Prostate gland (tissue), 2 donors: ENCODE measurements around the gene TMTC3. TPM values are rescaled to one million over a fixed set of nuclear protein-coding genes. Genes with fewer than 3 reads are reported as not detected.

ENCODE experiments used
- DNase-seq: peaks from one replicate; pipeline ENCODE4 v3.0.0-alpha.2; 2019; ENCODE audit warnings: low spot score
- H3K27ac ChIP-seq, 2 donors: fragments of 200-600 bp; sonication (generic); 2 replicates each; pipeline ENCODE4 v1.5.1; 2017 to 2019
- H3K27me3 ChIP-seq: fragments of 200-600 bp; sonication (generic); replicated peaks from 2 replicates; pipeline ENCODE4 v1.5.1; 2019; ENCODE audit not compliant: insufficient read depth
- H3K36me3 ChIP-seq, 2 donors: fragments of 200-600 bp; sonication (generic); 1 replicate in 1 of 2; 2 replicates in 1 of 2; pipeline versions ENCODE4 v1.5.1 to v1.8.1; 2017 to 2019
- H3K4me1 ChIP-seq: fragments of 200-600 bp; sonication (generic); replicated peaks from 2 replicates; pipeline ENCODE4 v1.5.1; 2019
- H3K4me3 ChIP-seq, 2 donors: fragments of 200-600 bp; sonication (generic); 2 replicates each; pipeline ENCODE4 v1.5.1; 2017 to 2019
- H3K9me3 ChIP-seq: fragments of 200-600 bp; sonication (generic); 2 replicates; pipeline ENCODE4 v1.5.1; 2017
- POLR2A ChIP-seq: fragments of 450-650 bp; IDR thresholded peaks from one replicate; pipeline ENCODE4 v1.6.1; 2016; ENCODE audit warnings: antibody characterized with exemption, mild to moderate bottlenecking
- POLR2AphosphoS5 ChIP-seq: sonication (generic); formaldehyde crosslinking; IDR thresholded peaks from one replicate; pipeline ENCODE4 v1.6.1; 2017; ENCODE audit warnings: antibody characterized with exemption
- WGBS: methylation state at CpG from one replicate; pipeline ENCODE4 v1.1.5; 2018; 5-methylcytosine and 5-hydroxymethylcytosine counted together
- intact Hi-C: fragments of 100-400 bp; cut with DNase I; formaldehyde crosslinking; loops from one replicate; pipeline ENCODE4 v1.14.2; 2022
- total RNA-seq, 2 donors: library from RNA; depleted of rRNA; stranded (reverse); fragments of >200 nt; gene quantifications; one replicate each; pipeline ENCODE4 v1.1.0, GENCODE V29; 2016
- TF ChIP-seq, protein P1 (sequence below), 4 experiments: fragments of 200-600 bp in 2 of 4; fragments of 450-650 bp in 2 of 4; sonication (generic) in 2 of 4; IDR thresholded peaks; 1 replicate in 3 of 4; 2 replicates in 1 of 4; pipeline ENCODE4 v1.5.1; 2016 to 2019; ENCODE audit warnings: antibody characterized with exemption in 4 of 4, mild to moderate bottlenecking in 2 of 4, moderate library complexity in 2 of 4

The TMTC3 gene
- total RNA-seq, 2 donors from 2014 or later = 15.1 to 23.6 TPM

DNA sequence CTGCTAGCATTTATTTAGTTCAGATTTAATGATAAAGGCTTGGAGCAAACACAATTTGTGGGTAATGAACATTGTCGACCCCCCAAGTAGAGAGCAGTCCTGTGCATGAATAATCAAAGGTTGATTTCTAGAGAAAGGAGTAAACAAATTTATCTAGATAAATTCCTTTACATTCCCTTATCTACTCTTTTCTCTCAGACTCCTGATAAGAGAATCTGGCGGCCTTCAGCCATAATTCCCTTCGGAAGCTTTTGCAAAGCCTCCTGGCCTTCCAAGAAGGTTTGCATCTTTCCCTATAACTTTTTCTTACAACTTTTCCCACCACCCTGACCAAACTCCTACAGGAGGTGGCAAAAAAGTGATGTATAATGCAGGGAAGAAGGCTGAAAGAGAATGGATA lies 42.1 kb downstream of the TMTC3 start:
- H3K27ac ChIP-seq = no peak overlapping the region
- no peaks in the 10 kb centered on the region for H3K27me3 ChIP-seq
- H3K36me3 ChIP-seq = no peaks in the 10 kb centered on the region
- H3K4me1 ChIP-seq = no peaks in the 10 kb centered on the region
- 96% methylated on average over 3 of the region's 3 CpGs for WGBS
- H3K4me3 ChIP-seq = no peak overlapping the region
- no peaks in the 10 kb centered on the region for H3K9me3 ChIP-seq
- DNase-seq = no peak
- intact Hi-C loops = no loop called here
- TF ChIP-seq POLR2A = no peak
- TF ChIP-seq, protein P1, sequence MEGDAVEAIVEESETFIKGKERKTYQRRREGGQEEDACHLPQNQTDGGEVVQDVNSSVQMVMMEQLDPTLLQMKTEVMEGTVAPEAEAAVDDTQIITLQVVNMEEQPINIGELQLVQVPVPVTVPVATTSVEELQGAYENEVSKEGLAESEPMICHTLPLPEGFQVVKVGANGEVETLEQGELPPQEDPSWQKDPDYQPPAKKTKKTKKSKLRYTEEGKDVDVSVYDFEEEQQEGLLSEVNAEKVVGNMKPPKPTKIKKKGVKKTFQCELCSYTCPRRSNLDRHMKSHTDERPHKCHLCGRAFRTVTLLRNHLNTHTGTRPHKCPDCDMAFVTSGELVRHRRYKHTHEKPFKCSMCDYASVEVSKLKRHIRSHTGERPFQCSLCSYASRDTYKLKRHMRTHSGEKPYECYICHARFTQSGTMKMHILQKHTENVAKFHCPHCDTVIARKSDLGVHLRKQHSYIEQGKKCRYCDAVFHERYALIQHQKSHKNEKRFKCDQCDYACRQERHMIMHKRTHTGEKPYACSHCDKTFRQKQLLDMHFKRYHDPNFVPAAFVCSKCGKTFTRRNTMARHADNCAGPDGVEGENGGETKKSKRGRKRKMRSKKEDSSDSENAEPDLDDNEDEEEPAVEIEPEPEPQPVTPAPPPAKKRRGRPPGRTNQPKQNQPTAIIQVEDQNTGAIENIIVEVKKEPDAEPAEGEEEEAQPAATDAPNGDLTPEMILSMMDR (IDR thresholded peaks at IDR 0.05) = no peak
- TF ChIP-seq POLR2AphosphoS5 = no peak

GRCh38 chr12:88185279-88185678 lies 43.2 kb downstream of the TMTC3 start:
- TF ChIP-seq, protein P1 (IDR thresholded peaks at IDR 0.05) = no peak
- TF ChIP-seq POLR2AphosphoS5 (no peak), POLR2A (no peak)
- WGBS = 100% methylated on average over 2 of the region's 2 CpGs
- no peaks in the 10 kb centered on the region for H3K36me3 ChIP-seq

GRCh38 chr12:88185988-88186387 lies 43.9 kb downstream of the TMTC3 start:
- intact Hi-C loops = no loop called here
- peak; percentile 48 for TF ChIP-seq POLR2AphosphoS5
- no peak for TF ChIP-seq POLR2A
- TF ChIP-seq, protein P1 (IDR thresholded peaks at IDR 0.05) = no peak
- Histone ChIP-seq H3K9me3 (no peaks in the 10 kb centered on the region), H3K36me3 (no peaks in the 10 kb centered on the region), H3K4me1 (no peaks in the 10 kb centered on the region), H3K27me3 (no peaks in the 10 kb centered on the region), H3K4me3 (no peak overlapping the region), H3K27ac (no peak overlapping the region)
- DNase-seq = no peak

More at GRCh38 chr12:88185279-88185678, 43.2 kb downstream of the TMTC3 start:
- intact Hi-C loops = no loop called here
- H3K27me3 ChIP-seq = no peaks in the 10 kb centered on the region
- no peaks in the 10 kb centered on the region for H3K4me1 ChIP-seq
- DNase-seq = no peak
- no peaks in the 10 kb centered on the region for H3K9me3 ChIP-seq
- no peak overlapping the region for H3K4me3 ChIP-seq
- no peak overlapping the region for H3K27ac ChIP-seq

DNA sequence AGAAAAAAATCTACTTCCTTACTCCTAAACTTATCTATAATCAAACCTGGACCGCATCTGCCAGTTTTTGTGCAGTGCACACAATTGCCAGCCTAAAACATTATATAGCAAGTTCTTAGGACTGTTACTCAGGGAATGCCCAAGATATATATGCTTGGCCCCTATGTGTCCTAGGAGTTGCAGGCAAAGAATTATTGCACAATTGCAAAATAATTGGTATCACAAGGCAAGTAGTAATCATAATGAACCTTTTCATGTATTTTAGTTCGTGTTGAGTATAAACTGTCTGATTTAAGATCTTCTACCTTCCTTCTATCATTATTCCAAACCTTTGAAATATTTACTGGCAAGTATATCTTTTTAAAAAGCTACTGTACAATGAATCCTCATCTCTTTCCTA lies 45.5 kb downstream of the TMTC3 start:
- H3K27me3 ChIP-seq = no peaks in the 10 kb centered on the region
- TF ChIP-seq, protein P1 (IDR thresholded peaks at IDR 0.05) = no peak
- no peak for TF ChIP-seq POLR2AphosphoS5
- no peak for TF ChIP-seq POLR2A
- H3K9me3 ChIP-seq = no peaks in the 10 kb centered on the region
- H3K27ac ChIP-seq = no peak overlapping the region
- intact Hi-C loops = no loop called here
- no peaks in the 10 kb centered on the region for H3K36me3 ChIP-seq
- 74% methylated on average over 2 of the region's 2 CpGs for WGBS
- H3K4me1 ChIP-seq = no peaks in the 10 kb centered on the region
- DNase-seq = no peak
- no peak overlapping the region for H3K4me3 ChIP-seq

GRCh38 chr12:88188180-88188579 lies 46.1 kb downstream of the TMTC3 start:
- intact Hi-C loops = no loop called here
- Histone ChIP-seq H3K4me3 (no peak overlapping the region), H3K27me3 (no peaks in the 10 kb centered on the region), H3K27ac (no peak overlapping the region), H3K9me3 (no peaks in the 10 kb centered on the region), H3K36me3 (no peaks in the 10 kb centered on the region), H3K4me1 (no peaks in the 10 kb centered on the region)
- WGBS = 50% methylated on average over 1 of the region's 1 CpG
- TF ChIP-seq POLR2A (no peak), POLR2AphosphoS5 (no peak)
- TF ChIP-seq, protein P1 (IDR thresholded peaks at IDR 0.05) = no peak
- no peak for DNase-seq
